HG03139 (cell line): ENCODE results near the gene STK35.

Experiments used
- ATAC-seq: cut with Tn5 transposase; IDR thresholded peaks from one replicate; pipeline ENCODE4 v1.9.1; 2021; ENCODE audit not compliant: unreplicated experiment

Gene STK35

GRCh38 chr20:2132461-2132901 lies 30.9 kb downstream of the STK35 start:
- ATAC-seq: no peak

GRCh38 chr20:2133318-2134183 lies 31.9 kb downstream of the STK35 start:
- ATAC-seq: no peak

GRCh38 chr20:2135013-2135412 lies 33.4 kb downstream of the STK35 start:
- ATAC-seq: no peak

GRCh38 chr20:2136275-2136674 lies 34.6 kb downstream of the STK35 start:
- ATAC-seq: no peak

- ATAC-seq: no peak
Measured at GRCh38 chr20:2137552-2138201, 36.0 kb downstream of the STK35 start.

- ATAC-seq: no peak
Measured at GRCh38 chr20:2138396-2138795, 36.8 kb downstream of the STK35 start.

GRCh38 chr20:2139250-2139649 lies 37.6 kb downstream of the STK35 start:
- ATAC-seq: no peak

- no peak for ATAC-seq
Measured at GRCh38 chr20:2139736-2140135, 38.1 kb downstream of the STK35 start.

- no peak for ATAC-seq
Measured at GRCh38 chr20:2140561-2140960, 38.9 kb downstream of the STK35 start.

- no peak for ATAC-seq
Measured at GRCh38 chr20:2141600-2142575, 40.3 kb downstream of the STK35 start.

- no peak for ATAC-seq
Measured at GRCh38 chr20:2142649-2143048, 41.0 kb downstream of the STK35 start.

GRCh38 chr20:2143594-2143993 lies 42.0 kb downstream of the STK35 start:
- ATAC-seq: no peak

GRCh38 chr20:2144850-2145249 lies 43.2 kb downstream of the STK35 start:
- ATAC-seq: no peak

- ATAC-seq: no peak
Measured at GRCh38 chr20:2145376-2145775, 43.7 kb downstream of the STK35 start.

GRCh38 chr20:2146080-2146867 lies 44.6 kb downstream of the STK35 start:
- ATAC-seq: no peak

- no peak for ATAC-seq
Measured at GRCh38 chr20:2149507-2149906, 47.9 kb downstream of the STK35 start.

GRCh38 chr20:2150660-2151059 lies 49.0 kb downstream of the STK35 start:
- ATAC-seq: no peak

GRCh38 chr20:2151858-2152281 lies 50.2 kb downstream of the STK35 start:
- ATAC-seq: no peak

GRCh38 chr20:2152317-2152716 lies 50.7 kb downstream of the STK35 start:
- no peak for ATAC-seq

GRCh38 chr20:2153326-2153725 lies 51.7 kb downstream of the STK35 start:
- no peak for ATAC-seq
